C4-2B (cell line): Measurements from ENCODE around the gene TMEM168.

Experiments used
- ZFX ChIP-seq: fragments of 450-650 bp; IDR thresholded peaks from 2 replicates; pipeline ENCODE4 v1.6.1; 2017
- TF ChIP-seq, protein P1 (sequence below): fragments of 450-650 bp; conservative IDR thresholded peaks from 2 replicates; pipeline ENCODE4 v1.5.1; 2017; ENCODE audit warnings: mild to moderate bottlenecking

GRCh38 chr7:112770051-112770450 is 20.1 kb downstream of the TMEM168 start:
- TF ChIP-seq, protein P1, sequence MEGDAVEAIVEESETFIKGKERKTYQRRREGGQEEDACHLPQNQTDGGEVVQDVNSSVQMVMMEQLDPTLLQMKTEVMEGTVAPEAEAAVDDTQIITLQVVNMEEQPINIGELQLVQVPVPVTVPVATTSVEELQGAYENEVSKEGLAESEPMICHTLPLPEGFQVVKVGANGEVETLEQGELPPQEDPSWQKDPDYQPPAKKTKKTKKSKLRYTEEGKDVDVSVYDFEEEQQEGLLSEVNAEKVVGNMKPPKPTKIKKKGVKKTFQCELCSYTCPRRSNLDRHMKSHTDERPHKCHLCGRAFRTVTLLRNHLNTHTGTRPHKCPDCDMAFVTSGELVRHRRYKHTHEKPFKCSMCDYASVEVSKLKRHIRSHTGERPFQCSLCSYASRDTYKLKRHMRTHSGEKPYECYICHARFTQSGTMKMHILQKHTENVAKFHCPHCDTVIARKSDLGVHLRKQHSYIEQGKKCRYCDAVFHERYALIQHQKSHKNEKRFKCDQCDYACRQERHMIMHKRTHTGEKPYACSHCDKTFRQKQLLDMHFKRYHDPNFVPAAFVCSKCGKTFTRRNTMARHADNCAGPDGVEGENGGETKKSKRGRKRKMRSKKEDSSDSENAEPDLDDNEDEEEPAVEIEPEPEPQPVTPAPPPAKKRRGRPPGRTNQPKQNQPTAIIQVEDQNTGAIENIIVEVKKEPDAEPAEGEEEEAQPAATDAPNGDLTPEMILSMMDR, result no peak
- TF ChIP-seq ZFX, result no peak
